ENCODE results near the gene MMP7.
A peak's percentile ranks its signal among the peaks of the same experiment; 100 is the strongest.

The MMP7 gene

GRCh38 chr11:102493524-102493923, 37.0 kb downstream of the MMP7 start:
- no peak for DNase-seq

- DNase-seq, result no peak
Observed at GRCh38 chr11:102491969-102492368, 38.6 kb downstream of the MMP7 start.

DNA sequence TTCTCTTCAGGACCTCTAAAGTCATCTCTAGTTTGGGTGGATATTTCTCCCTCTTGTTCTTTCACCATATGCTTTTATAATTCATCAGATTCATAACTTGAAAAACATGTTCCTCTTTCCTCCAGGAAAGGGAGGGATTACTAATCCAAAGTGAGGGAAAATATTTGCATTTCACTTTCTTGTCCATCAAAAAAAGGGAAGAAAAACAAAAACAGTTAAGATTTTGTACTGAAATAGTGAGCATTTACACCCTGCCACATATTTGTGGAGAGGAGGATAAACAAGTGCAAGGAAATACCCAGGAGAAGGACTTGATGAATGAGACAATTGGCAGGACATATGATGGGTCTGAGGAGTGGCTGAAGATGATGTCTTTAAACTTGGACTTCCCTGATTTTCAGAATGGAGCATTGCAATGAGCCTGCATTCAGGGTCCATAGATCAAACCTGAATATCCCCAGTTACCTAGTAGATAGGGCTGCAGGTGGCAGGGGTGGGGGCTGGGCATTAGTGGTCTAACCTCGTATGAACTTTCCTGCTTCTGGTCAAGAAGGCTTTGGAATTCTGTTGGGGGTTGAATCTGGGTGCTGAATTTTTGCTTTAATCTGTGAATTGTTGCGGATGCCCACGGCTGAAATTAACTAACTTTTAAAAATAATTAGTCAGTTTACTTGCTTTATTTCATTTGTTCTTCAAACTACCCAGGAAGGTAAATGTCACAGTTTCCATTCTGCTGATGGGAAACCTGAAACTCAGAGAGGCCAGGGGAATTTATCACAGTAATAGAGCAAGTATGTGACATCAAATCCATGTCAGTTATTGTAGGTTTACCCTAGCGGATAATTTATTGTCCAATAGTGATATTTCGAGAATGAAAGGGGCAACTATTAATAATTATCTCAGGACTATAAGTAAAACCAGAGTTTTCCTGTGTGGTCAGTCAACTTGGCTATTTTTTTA, 41.1 kb downstream of the MMP7 start:
- DNase-seq, result no peak

GRCh38 chr11:102488208-102488607, 42.3 kb downstream of the MMP7 start:
- DNase-seq, result no peak

- DNase-seq, result no peak
Observed at GRCh38 chr11:102487214-102487613, 43.3 kb downstream of the MMP7 start.

DNA sequence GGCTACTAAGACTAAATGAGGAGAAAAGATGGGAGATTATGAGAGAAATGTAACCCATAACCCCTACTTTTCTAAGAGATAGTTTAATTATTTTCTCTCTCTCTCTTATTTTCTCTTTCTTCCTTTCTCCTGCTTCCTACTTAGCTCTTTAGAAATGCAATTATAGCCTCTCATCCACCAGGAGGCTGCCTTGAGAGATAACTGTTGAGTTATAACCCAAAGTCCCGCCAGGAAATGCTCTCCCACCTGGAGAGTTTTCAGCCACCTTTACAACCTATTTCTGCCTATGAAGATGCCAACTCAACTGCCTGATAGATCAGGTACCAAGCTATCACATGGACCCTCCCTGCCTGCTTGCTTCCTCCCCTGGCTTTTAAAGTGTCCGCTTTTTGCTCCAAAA, 44.0 kb downstream of the MMP7 start:
- DNase-seq, result no peak

GRCh38 chr11:102485095-102485722, 45.3 kb downstream of the MMP7 start:
- no peak for DNase-seq

DNA sequence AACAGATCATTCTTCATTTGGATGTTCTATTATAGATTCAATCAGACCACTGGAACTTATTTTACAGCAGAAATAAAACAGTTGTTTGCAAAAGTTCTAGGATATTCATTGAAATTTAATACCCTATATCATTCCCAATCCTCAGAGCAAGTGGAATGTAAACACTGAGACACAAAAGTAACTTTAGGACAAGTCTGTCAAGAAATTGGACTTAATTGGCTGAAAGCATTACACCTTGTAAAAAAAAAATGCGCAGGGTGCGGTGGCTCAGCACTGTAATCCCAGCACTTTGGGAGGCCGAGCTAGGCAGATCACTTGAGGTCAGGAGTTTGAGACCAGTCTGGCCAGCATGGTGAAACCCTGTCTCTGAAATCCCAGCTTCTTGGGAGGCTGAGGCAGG, 48.1 kb downstream of the MMP7 start:
- DNase-seq, result no peak

DNA sequence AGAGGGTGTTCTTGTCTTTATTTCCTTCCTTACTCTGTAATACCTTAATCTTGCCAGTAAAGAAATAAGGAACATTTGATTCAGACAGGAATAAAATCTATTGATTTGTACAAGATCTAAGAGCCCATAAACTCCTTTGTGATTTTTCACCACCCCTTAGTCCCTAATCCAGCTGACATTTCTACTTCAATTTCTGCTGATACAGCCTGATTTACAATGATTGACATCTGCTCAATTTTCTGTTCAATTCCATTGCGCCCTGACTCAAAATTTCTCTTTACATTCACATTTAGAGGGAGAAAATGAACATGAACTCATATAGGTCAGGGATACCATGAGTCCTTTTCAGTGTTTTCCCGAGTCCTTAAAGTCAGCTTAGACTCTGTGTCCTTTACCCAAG, 50.8 kb downstream of the MMP7 start:
- no peak for DNase-seq

- no peak for DNase-seq
Observed at GRCh38 chr11:102478673-102479299, 51.8 kb downstream of the MMP7 start.

- DNase-seq, result peak in 1 of 2 experiments; percentile 7
Observed at GRCh38 chr11:102476812-102477211, 53.7 kb downstream of the MMP7 start.

DNA sequence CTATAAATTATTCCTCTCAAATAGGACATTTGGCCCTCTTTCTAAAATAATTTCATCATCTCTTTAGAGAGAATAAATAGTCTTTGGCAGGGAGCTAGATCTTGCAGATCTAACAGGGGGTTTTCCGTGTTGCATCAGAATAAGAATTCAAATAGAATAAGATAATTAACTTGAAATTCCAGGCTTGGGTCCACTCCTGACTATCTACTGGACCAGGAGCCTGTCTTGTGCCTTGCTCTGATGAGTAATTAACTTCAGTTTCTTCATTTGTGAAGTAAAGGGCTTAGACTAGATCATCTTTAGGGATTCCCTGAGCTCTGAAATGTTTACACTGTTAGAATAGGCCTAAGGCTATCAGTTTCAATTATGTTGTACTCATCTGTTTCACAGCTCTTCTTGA, 54.5 kb downstream of the MMP7 start:
- DNase-seq, result no peak

DNA sequence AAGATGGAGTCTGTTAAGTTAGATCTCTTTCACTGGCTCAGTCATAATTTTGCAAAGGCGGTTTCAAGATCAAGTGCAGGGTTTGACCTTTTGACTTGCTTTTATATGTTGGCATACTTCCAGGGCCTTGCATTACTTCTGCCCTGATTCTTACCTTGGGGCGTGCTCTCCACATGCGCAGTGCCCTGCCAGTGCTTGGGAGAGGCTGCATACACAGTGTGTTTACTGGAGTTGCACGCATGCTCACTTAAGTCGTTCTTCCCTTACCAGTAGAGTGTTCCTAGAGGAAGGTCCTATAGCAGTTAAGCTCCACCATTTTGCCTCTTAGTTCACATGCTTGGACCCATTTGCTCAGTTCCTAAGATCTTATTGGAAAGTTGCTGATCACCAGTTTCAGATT, 57.0 kb downstream of the MMP7 start:
- no peak for DNase-seq

DNA sequence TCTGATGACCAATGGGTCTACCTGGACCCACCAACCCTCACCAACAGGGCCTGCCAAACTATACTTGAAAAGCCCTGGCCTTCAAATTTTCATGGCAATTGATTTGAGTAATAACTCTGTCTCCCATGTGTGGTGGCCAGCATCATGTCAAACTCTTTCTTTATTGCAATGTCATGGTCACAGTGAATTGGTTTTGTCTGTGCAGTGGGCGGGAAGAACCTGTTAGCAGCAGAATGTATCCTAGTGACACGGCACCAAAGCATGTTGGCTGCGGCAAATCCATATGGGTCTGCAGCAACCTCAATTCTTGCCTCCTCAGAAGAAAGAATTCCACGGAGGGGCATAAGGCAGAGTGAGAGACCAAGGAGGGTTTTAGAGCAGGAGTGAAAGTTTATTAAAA, 58.4 kb downstream of the MMP7 start:
- DNase-seq, result no peak

- no peak for DNase-seq
Observed at GRCh38 chr11:102471474-102471873, 59.1 kb downstream of the MMP7 start.

Measured in stimulated activated CD4-positive, alpha-beta T cell treated with anti-CD3 and anti-CD28 coated beads, Interleukin-4, amount 100 ng/mL, for 4 hours (primary cell).